AG09319 (cell line): Measurements from ENCODE around the gene POU2F3.

Source experiments
- DNase-seq: peaks from one replicate; pipeline ENCODE4 v3.0.0-alpha.2; 2010; ENCODE audit warnings: low read depth; ENCODE audit errors: extremely low read depth
- TF ChIP-seq, protein P1 (sequence below): IDR thresholded peaks from 2 replicates; pipeline ENCODE4 v1.5.1; 2011; ENCODE audit warnings: low read depth, mild to moderate bottlenecking, inconsistent platforms, low read length, moderate library complexity

Gene POU2F3

GRCh38 chr11:120326228-120326627, 86.3 kb downstream of the POU2F3 start:
- DNase-seq = no peak
- TF ChIP-seq, protein P1, sequence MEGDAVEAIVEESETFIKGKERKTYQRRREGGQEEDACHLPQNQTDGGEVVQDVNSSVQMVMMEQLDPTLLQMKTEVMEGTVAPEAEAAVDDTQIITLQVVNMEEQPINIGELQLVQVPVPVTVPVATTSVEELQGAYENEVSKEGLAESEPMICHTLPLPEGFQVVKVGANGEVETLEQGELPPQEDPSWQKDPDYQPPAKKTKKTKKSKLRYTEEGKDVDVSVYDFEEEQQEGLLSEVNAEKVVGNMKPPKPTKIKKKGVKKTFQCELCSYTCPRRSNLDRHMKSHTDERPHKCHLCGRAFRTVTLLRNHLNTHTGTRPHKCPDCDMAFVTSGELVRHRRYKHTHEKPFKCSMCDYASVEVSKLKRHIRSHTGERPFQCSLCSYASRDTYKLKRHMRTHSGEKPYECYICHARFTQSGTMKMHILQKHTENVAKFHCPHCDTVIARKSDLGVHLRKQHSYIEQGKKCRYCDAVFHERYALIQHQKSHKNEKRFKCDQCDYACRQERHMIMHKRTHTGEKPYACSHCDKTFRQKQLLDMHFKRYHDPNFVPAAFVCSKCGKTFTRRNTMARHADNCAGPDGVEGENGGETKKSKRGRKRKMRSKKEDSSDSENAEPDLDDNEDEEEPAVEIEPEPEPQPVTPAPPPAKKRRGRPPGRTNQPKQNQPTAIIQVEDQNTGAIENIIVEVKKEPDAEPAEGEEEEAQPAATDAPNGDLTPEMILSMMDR = no peak

GRCh38 chr11:120326845-120327281, 86.9 kb downstream of the POU2F3 start:
- no peak for DNase-seq

DNA sequence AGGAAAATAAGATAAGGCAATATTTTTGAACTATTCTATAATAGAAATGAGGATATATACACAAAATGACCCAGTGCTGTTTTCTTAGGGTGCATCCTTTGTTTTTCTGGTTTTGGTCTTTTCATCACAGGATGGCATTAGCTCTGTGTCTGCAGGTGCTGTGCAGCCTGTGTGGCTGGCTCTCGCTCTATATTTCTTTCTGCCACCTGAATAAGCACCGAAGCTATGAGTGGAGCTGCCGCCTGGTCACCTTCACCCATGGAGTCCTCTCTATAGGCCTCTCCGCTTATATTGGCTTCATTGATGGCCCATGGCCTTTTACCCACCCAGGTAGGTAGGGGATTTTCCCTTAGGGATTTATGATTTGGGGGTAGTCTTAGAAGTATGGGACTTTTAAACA, 87.4 kb downstream of the POU2F3 start:
- TF ChIP-seq, protein P1 = no peak
- DNase-seq = no peak

More at GRCh38 chr11:120326845-120327281, 86.9 kb downstream of the POU2F3 start:
- TF ChIP-seq, protein P1 = no peak

DNA sequence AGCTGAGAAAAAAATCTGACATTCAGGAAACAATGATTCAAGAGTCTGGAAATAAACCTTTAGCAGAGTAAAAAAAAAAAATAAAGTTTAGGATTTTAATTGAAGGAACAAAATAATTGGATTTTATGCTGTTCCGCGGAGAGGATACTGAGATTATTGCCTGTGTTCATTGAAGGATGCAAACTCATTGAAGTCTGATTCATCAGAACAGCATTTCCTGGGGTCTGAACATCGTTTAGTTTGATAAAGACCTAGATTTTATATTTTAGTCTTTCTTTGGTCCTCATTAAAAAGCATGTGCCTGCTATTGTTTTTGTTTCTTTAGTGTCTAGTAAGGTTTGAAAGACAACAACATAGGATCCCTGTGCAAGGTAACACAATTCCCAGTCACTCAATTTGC, 89.6 kb downstream of the POU2F3 start:
- TF ChIP-seq, protein P1 = no peak
- no peak for DNase-seq

- TF ChIP-seq, protein P1 = no peak
- DNase-seq = no peak
Observed at GRCh38 chr11:120330045-120330444, 90.1 kb downstream of the POU2F3 start.

DNA sequence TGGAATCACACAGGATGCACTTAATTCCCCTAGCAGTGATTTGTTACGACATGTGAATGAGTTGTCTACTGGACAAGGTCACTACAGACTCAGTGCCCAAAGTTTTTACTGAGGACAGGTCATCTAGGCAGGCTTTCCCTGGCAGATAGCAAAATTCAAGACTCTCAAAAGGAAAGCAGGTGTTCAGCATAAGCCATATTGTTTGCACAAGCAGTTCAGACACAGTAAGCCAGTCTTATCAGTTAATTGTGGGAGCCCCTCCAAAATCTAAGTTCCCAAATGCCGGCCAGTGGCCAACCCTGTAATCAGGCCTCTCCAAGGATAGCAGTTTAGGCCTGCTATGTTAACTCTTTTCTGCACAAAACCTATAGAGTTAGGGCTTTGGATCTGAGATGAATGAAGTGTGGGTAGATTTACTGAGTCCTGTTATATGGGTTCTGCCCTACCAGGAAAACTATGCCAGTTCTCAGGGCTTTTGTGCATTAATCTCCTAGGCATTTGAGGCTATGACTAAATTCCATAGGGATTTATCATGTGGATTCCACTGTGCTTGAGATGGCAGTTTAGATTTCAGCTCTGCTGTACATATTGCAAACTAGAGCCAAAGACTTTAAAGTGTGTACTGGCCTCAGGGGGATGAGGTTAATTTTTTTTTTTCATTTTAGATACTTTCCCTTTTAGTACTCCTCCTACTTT, 91.5 kb downstream of the POU2F3 start:
- DNase-seq = peak; percentile 72
- TF ChIP-seq, protein P1 = no peak

GRCh38 chr11:120332822-120333716, 93.1 kb downstream of the POU2F3 start:
- DNase-seq = no peak

More at GRCh38 chr11:120332822-120333716, 93.1 kb downstream of the POU2F3 start:
- TF ChIP-seq, protein P1 = no peak
